Prostate gland (tissue), 2 donors: ENCODE measurements around the gene PTPRE.

Source experiments
- CTCF ChIP-seq, 4 experiments: fragments of 200-600 bp in 2 of 4; fragments of 450-650 bp in 2 of 4; sonication (generic) in 2 of 4; IDR thresholded peaks; 1 replicate in 3 of 4; 2 replicates in 1 of 4; pipeline ENCODE4 v1.5.1; 2016 to 2019; ENCODE audit warnings: antibody characterized with exemption in 4 of 4, mild to moderate bottlenecking in 2 of 4, moderate library complexity in 2 of 4
- POLR2AphosphoS5 ChIP-seq: sonication (generic); formaldehyde crosslinking; IDR thresholded peaks from one replicate; pipeline ENCODE4 v1.6.1; 2017; ENCODE audit warnings: antibody characterized with exemption

- TF ChIP-seq CTCF (IDR thresholded peaks at IDR 0.05) (no peak), POLR2AphosphoS5 (no peak)
These were observed 80.8 kb downstream of the PTPRE start for GRCh38 chr10:127987467-127988380.
